ENCODE data around the gene MOB3B.

The MOB3B gene

DNA sequence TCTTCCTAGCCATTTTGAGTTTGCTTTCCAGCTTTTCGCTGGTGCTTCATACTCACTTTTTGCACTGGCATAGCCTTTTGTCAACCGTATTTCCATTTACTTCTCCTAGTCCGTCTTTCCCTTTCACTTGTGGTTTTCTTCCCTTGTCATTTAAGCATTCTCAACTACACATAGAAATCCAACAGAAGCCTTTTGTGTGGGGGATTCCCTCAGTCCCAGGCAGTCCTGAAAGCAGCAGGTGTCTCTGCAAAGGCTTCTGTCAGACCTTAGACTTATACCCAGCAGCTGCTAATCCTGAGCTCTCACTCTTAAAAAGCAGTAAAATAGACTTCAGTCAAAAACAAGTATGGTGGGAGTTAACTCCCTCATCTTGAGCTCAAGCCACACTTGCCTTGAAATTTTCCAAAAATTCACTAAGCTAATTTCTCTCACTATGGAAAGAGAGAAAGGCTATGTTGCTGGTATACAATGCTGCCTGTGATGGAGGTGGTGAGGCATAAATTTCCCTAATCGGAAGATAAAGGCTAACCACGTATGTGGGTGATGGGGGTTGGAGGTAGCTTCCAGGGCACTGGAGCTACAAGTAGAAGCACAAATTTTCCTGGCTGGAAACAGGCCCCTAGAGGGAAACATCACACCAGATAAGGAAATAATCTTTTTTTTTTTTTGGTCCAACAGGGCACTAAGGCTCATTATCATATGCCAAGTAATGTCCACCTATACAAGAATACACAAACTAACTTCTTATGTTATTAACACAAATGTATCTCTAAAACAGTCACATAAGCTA, 40.3 kb downstream of the MOB3B start:
- TF ChIP-seq, protein P1, sequence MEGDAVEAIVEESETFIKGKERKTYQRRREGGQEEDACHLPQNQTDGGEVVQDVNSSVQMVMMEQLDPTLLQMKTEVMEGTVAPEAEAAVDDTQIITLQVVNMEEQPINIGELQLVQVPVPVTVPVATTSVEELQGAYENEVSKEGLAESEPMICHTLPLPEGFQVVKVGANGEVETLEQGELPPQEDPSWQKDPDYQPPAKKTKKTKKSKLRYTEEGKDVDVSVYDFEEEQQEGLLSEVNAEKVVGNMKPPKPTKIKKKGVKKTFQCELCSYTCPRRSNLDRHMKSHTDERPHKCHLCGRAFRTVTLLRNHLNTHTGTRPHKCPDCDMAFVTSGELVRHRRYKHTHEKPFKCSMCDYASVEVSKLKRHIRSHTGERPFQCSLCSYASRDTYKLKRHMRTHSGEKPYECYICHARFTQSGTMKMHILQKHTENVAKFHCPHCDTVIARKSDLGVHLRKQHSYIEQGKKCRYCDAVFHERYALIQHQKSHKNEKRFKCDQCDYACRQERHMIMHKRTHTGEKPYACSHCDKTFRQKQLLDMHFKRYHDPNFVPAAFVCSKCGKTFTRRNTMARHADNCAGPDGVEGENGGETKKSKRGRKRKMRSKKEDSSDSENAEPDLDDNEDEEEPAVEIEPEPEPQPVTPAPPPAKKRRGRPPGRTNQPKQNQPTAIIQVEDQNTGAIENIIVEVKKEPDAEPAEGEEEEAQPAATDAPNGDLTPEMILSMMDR (IDR thresholded peaks at IDR 0.05; ENCODE audit: borderline replicate concordance, control extremely low read depth, extremely low read depth, insufficient read depth, missing control alignments) = no peak
- peak; percentile 53 for DNase-seq (ENCODE audit: low spot score)
- in situ Hi-C loops (cut with MboI; ENCODE audit: low sequenced_read_pairs, unreplicated experiment) = no loop called here

DNA sequence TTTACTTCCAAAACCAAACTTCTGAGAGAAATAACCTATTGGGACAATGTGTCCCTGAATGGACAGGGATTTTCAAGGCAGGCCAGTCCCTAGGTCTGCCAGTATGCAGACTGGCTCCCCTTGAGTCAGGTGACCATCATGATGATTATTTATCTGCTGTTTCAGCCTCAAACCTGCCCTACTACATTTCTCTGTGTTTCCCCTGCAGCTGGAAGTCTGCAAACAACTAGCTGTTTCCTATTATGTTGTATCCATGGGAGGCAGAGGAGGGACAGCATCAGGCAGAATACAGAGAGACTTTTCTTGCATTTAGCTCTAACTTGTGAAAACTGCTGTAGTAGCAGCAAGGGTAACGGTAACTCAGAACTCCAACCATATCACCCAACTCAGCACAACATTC, 41.7 kb downstream of the MOB3B start:
- no peak for DNase-seq (ENCODE audit: low spot score)
- TF ChIP-seq, protein P1 (IDR thresholded peaks at IDR 0.05; ENCODE audit: borderline replicate concordance, control extremely low read depth, extremely low read depth, insufficient read depth, missing control alignments) = no peak
- in situ Hi-C loops (cut with MboI; ENCODE audit: low sequenced_read_pairs, unreplicated experiment) = no loop called here

DNA sequence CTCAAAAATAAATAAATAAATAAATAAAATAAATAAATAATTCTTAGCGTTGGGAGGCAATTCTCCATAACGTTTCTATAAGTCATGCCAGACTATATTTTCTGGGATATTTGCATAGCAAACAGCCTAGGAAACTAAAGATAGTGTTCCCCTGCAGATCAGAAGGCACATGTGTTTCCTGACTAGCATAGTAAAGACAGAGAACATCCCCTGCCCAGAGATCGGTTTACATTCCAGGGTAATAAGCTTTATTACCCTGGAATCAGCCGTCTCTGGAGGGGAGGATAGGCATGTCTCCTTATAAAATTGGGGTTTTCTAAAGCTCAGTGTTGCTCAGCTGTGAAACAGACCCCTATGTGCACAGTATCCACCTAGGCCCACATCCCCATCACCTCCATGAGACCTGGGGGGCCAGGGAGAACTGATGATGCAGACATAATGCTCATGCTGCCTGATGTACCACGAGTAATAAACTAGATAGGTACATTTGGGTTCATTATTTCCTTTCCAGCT, 42.4 kb downstream of the MOB3B start:
- TF ChIP-seq, protein P1 (IDR thresholded peaks at IDR 0.05; ENCODE audit: borderline replicate concordance, control extremely low read depth, extremely low read depth, insufficient read depth, missing control alignments) = no peak
- in situ Hi-C loops (cut with MboI; ENCODE audit: low sequenced_read_pairs, unreplicated experiment) = no loop called here

DNA sequence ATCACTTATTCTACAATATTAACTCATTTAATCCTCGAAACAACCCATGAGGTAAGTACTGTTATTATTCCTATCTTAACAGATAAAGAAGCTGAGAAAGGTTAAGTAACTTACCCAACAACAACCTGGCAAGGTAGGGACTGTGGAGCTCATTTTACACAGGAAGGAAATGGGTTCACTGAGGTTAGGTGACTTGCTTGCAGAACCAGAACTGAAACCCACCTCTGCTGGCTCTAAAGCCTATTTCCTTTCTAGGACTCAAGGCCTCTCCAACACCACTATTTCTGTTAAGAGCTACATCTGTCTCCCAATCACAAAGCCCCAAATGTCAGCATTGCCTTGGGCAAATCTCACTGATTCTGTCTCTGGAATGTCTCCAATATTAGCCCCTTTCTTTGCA, 44.5 kb downstream of the MOB3B start:
- TF ChIP-seq, protein P1 (IDR thresholded peaks at IDR 0.05; ENCODE audit: borderline replicate concordance, control extremely low read depth, extremely low read depth, insufficient read depth, missing control alignments) = no peak
- no peak for DNase-seq (ENCODE audit: low spot score)
- in situ Hi-C loops (cut with MboI; ENCODE audit: low sequenced_read_pairs, unreplicated experiment) = no loop called here

More for the DNA sequence above, 42.4 kb downstream of the MOB3B start:
- DNase-seq (ENCODE audit: low spot score) = no peak

DNA sequence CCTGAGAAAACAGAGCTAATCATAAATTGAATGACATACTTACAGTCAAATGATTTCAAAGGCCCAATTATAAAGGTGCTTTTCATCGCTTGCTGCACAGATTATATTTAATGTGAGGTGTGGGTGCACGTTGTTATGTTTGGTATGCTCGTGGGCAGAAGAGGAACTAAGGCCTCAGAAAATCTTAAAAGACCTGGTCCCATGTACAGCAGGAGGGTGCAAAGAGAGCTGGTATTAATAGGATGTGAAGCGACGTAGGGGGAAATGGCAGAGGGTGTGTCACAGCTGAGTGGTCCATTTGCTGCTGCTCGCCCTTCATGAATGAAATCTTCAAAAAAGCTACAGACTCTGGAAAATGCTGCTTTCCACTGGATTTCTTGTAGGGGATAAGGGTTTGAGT, 46.0 kb downstream of the MOB3B start:
- in situ Hi-C loops (cut with MboI; ENCODE audit: low sequenced_read_pairs, unreplicated experiment) = no loop called here
- TF ChIP-seq, protein P1 (IDR thresholded peaks at IDR 0.05; ENCODE audit: borderline replicate concordance, control extremely low read depth, extremely low read depth, insufficient read depth, missing control alignments) = no peak
- no peak for DNase-seq (ENCODE audit: low spot score)

DNA sequence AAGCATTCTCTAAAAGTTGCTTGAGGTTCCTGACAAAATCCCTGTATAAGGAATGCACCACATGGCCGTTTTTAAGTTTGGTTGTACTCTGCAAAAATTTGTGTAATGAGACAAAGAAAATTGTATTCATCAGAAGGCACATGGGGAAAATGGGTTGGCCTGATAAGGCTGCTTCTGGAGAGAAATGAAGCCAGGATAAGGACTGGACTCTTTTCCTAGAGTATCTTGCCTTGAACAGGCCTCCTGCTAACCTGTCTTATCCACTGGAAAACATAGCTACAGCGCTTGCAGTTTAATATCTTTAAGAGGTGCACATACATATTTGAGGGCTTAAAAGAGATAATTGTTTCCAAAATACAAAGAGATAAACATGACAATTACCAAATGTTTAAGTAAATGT, 46.9 kb downstream of the MOB3B start:
- in situ Hi-C loops (cut with MboI; ENCODE audit: low sequenced_read_pairs, unreplicated experiment) = no loop called here
- TF ChIP-seq, protein P1 (IDR thresholded peaks at IDR 0.05; ENCODE audit: borderline replicate concordance, control extremely low read depth, extremely low read depth, insufficient read depth, missing control alignments) = no peak
- DNase-seq (ENCODE audit: low spot score) = no peak
